K562 (cell line): ENCODE data around the gene FAM32A. TPM values are rescaled to one million over a fixed set of nuclear protein-coding genes. Genes with fewer than 3 reads are reported as not detected.

ENCODE experiments used
- ATAC-seq: fragments of 200-7000 bp; cut with Tn5 transposase; 3 replicates; pipeline ENCODE4 v1.9.1; 2020; ENCODE audit warnings: moderate library complexity
- BruUV-seq: library from RNA; stranded (reverse); fragments of 400-500 nt; replicated peaks from 2 replicates; lab custom pipeline; 2021; lab: Mats Ljungman, UMichigan
- CTCF ChIA-PET: fragments of 300-600 bp; formaldehyde crosslinking; extraction: SDS; loops from one replicate; lab custom pipeline; 2021; ENCODE audit warnings: low intra/inter-chr PET ratio; lab: Yijun Ruan, JAX
- POLR2A ChIA-PET: fragments of 300-600, 350-650 bp; sonication (Branson Sonifier 250); formaldehyde crosslinking; extraction: SDS; loops from one replicate; lab custom pipeline; 2021; ENCODE audit warnings: antibody characterized with exemption, inconsistent platforms; lab: Yijun Ruan, JAX
- DNase-seq, 4 experiments: peaks; one replicate each; pipeline versions ENCODE4 v3.0.0 to v3.0.0-alpha.2; 2011 to 2018; ENCODE audit warnings: low spot score in 3 of 4, mixed read lengths in 3 of 4; ENCODE audit errors: extremely low read depth in 1 of 4
- FAIRE-seq: peaks from 2 replicates; lab custom pipeline; 2011; peaks lifted over from hg19 to GRCh38; lab: Jason Lieb, UNC
- H2AFZ ChIP-seq: 2 replicates; pipeline ENCODE4 v1.6.0; 2011; ENCODE audit warnings: low read depth, low read length, control low read depth, inconsistent platforms
- H3K27ac ChIP-seq: fragments of 200-600 bp; 3 replicates; pipeline ENCODE4 v1.8.0; 2011; ENCODE audit warnings: low read depth, mild to moderate bottlenecking, control low read depth, inconsistent platforms, low read length, moderate library complexity, mixed read lengths; ENCODE audit errors: extremely low read depth
- H3K27me3 ChIP-seq, 2 experiments: fragments of 300-600 bp in 1 of 2; 2 replicates in 1 of 2; 3 replicates in 1 of 2; pipeline versions ENCODE4 v1.6.0 to v1.8.0; 2011; ENCODE audit warnings: inconsistent platforms in 2 of 2, low read length in 2 of 2, mild to moderate bottlenecking in 1 of 2, mixed read lengths in 1 of 2, moderate library complexity in 1 of 2; ENCODE audit not compliant: control insufficient read depth in 2 of 2, insufficient read depth in 2 of 2
- H3K36me3 ChIP-seq: fragments of 300-600 bp; 3 replicates; pipeline ENCODE4 v1.8.0; 2011; ENCODE audit warnings: mild to moderate bottlenecking, low read length, inconsistent platforms; ENCODE audit not compliant: control insufficient read depth, insufficient read depth
- H3K4me1 ChIP-seq, 2 experiments: fragments of 200-600 bp in 1 of 2; replicated peaks in 1 of 2; 2 replicates in 1 of 2; 3 replicates in 1 of 2; pipeline versions ENCODE4 v1.5.1 to v1.8.0; 2011; ENCODE audit warnings: inconsistent platforms in 2 of 2, low read length in 2 of 2, mild to moderate bottlenecking in 1 of 2, mixed read lengths in 1 of 2, moderate library complexity in 1 of 2; ENCODE audit not compliant: control insufficient read depth in 2 of 2, insufficient read depth in 2 of 2
- H3K4me2 ChIP-seq: 2 replicates; pipeline ENCODE4 v1.6.1; 2011; ENCODE audit warnings: low read length, control low read depth, inconsistent platforms, mixed read lengths; ENCODE audit not compliant: insufficient read depth
- H3K4me3 ChIP-seq: fragments of 200-600 bp; sonication (generic), shearing (Covaris generic); 2 replicates; pipeline ENCODE4 v1.5.1; 2016; ENCODE audit warnings: control low read depth, inconsistent platforms
- H3K79me2 ChIP-seq: fragments of 200-600 bp; 3 replicates; pipeline ENCODE4 v1.8.0; 2011; ENCODE audit warnings: low read length, inconsistent platforms; ENCODE audit not compliant: control insufficient read depth, insufficient read depth
- H3K9ac ChIP-seq, 2 experiments: 2 replicates each; pipeline versions ENCODE4 v1.6.0 to v1.6.1; 2011; ENCODE audit warnings: low read depth in 2 of 2, low read length in 2 of 2, control low read depth in 1 of 2, inconsistent platforms in 1 of 2, mild to moderate bottlenecking in 1 of 2, mixed read lengths in 1 of 2; ENCODE audit not compliant: insufficient read depth in 1 of 2
- H3K9me1 ChIP-seq: one replicate; pipeline ENCODE4 v1.6.0; 2011; ENCODE audit warnings: inconsistent platforms, mild to moderate bottlenecking, low read length, moderate library complexity; ENCODE audit not compliant: control insufficient read depth, insufficient read depth
- H3K9me3 ChIP-seq: replicated peaks from 2 replicates; pipeline ENCODE4 v1.5.1; 2011; ENCODE audit warnings: low read depth, low read length, inconsistent platforms; ENCODE audit not compliant: control insufficient read depth, insufficient read depth
- H4K20me1 ChIP-seq: replicated peaks from 2 replicates; pipeline ENCODE4 v1.6.1; 2011; ENCODE audit warnings: low read length, inconsistent platforms, mixed read lengths; ENCODE audit not compliant: control insufficient read depth, insufficient read depth
- CHD1 ChIP-seq: fragments of 200-600 bp; sonication (generic); IDR thresholded peaks from one replicate; pipeline ENCODE4 v1.6.1; 2012; ENCODE audit warnings: mild to moderate bottlenecking, moderate library complexity, low read length, inconsistent platforms
- HNRNPUL1 ChIP-seq: fragments of 200-400 bp; formaldehyde crosslinking; IDR thresholded peaks from 2 replicates; pipeline ENCODE4 v1.6.1; 2017; ENCODE audit warnings: low read length
- NUFIP1 ChIP-seq: fragments of 450-650 bp; IDR thresholded peaks from 2 replicates; pipeline ENCODE4 v1.6.1; 2018; ENCODE audit not compliant: partially characterized antibody
- SP2 ChIP-seq: IDR thresholded peaks from 2 replicates; pipeline ENCODE4 v1.6.1; 2011; ENCODE audit warnings: mild to moderate bottlenecking, low read depth, low read length, moderate library complexity; ENCODE audit not compliant: poor library complexity, severe bottlenecking; ENCODE audit errors: extremely low read depth
- U2AF1 ChIP-seq: fragments of 200-400 bp; formaldehyde crosslinking; optimal IDR thresholded peaks from 2 replicates; pipeline ENCODE3; 2017; ENCODE audit warnings: mild to moderate bottlenecking, low read depth, low read length, moderate library complexity
- ZFP36 ChIP-seq: fragments of 150-350 bp; IDR thresholded peaks from 2 replicates; pipeline ENCODE4 v1.6.1; 2018; ENCODE audit warnings: low read length, low read depth; ENCODE audit not compliant: partially characterized antibody
- ZNF12 ChIP-seq: sonication (generic); formaldehyde crosslinking; IDR thresholded peaks from 2 replicates; pipeline ENCODE4 v1.4.0; 2020; ENCODE audit warnings: mild to moderate bottlenecking, missing genetic modification reagents
- ZNF253 ChIP-seq: fragments of 250-450 bp; sonication (Bioruptor Pico); conservative IDR thresholded peaks from 2 replicates; pipeline ENCODE4 v1.6.1; 2021; ENCODE audit warnings: mild to moderate bottlenecking
- ZNF444 ChIP-seq: fragments of 250-450 bp; sonication (Bioruptor Pico); IDR thresholded peaks from 2 replicates; pipeline ENCODE4 v1.4.0; 2020; ENCODE audit warnings: mild to moderate bottlenecking, moderate library complexity
- WGBS: fragments of 100-300 bp; shearing (Covaris generic); methylation state at CpG from one replicate; pipeline ENCODE4 v1.1.6; 2016; ENCODE audit warnings: low coverage, mixed read lengths; ENCODE audit not compliant: insufficient coverage; ENCODE audit errors: missing lambda C conversion rate; 5-methylcytosine and 5-hydroxymethylcytosine counted together
- in situ Hi-C: fragments of 300-500 bp; cut with MboI; formaldehyde crosslinking; loops from 4 replicates; pipeline ENCODE4 v1.15.0; 2018; ENCODE audit warnings: inconsistent platforms, mixed read lengths
- intact Hi-C: fragments of 100-400 bp; cut with micrococcal nuclease; formaldehyde crosslinking; loops from 2 replicates; pipeline ENCODE4 v1.14.2; 2022
- polyA plus RNA-seq, 8 experiments: library from polyadenylated mRNA; depleted of rRNA in 4 of 8; stranded (reverse) in 5 of 8; unstranded in 3 of 8; fragments of >200 nt; fragmentation: Nextera tagmentation in 2 of 8; fragmentation: Illumina TruSeq in 1 of 8; extraction: Ambion mirVana in 2 of 8; extraction: Trizol in 1 of 8; gene quantifications; 2 replicates each; pipeline versions ENCODE4 v1.2.1 to v1.2.3, GENCODE V29; 2011 to 2014; ENCODE audit warnings: inconsistent platforms in 1 of 8, missing spikeins in 1 of 8
- total RNA-seq, 7 experiments: library from RNA; depleted of rRNA in 6 of 7; stranded (reverse); fragments of >200 nt in 6 of 7; fragmentation: Illumina TruSeq in 2 of 7; extraction: Trizol in 2 of 7; gene quantifications; 2 replicates each; pipeline versions ENCODE4 v1.2.1 to v1.2.3, GENCODE V29; 2011 to 2021; ENCODE audit warnings: low replicate concordance in 1 of 7
- TF ChIP-seq, protein P1 (sequence below): sonication (generic); formaldehyde crosslinking; IDR thresholded peaks from 2 replicates; pipeline ENCODE4 v1.8.1; 2023; ENCODE audit warnings: mild to moderate bottlenecking, missing genetic modification reagents
- TF ChIP-seq, protein P2 (sequence below): fragments of 450-650 bp; conservative IDR thresholded peaks from 2 replicates; pipeline ENCODE4 v1.6.1; 2016; ENCODE audit warnings: missing genetic modification characterization, low read depth, mild to moderate bottlenecking, missing compliant biosample characterization, moderate library complexity
- TF ChIP-seq, protein P3 (sequence below): fragments of 450-650 bp; IDR thresholded peaks from 2 replicates; pipeline ENCODE4 v1.6.1; 2016
- TF ChIP-seq, protein P4 (sequence below): fragments of 250-450 bp; sonication (Bioruptor Pico); IDR thresholded peaks from 2 replicates; pipeline ENCODE4 v1.4.0; 2020; ENCODE audit warnings: mild to moderate bottlenecking, moderate library complexity, borderline replicate concordance

The FAM32A gene
- total and polyA plus RNA-seq, 9 of the 15 experiments (the other 6 are each of a cell fraction or from before 2014, with no cell fraction given): 30.7 to 96.7 (median 73.7) TPM

DNA sequence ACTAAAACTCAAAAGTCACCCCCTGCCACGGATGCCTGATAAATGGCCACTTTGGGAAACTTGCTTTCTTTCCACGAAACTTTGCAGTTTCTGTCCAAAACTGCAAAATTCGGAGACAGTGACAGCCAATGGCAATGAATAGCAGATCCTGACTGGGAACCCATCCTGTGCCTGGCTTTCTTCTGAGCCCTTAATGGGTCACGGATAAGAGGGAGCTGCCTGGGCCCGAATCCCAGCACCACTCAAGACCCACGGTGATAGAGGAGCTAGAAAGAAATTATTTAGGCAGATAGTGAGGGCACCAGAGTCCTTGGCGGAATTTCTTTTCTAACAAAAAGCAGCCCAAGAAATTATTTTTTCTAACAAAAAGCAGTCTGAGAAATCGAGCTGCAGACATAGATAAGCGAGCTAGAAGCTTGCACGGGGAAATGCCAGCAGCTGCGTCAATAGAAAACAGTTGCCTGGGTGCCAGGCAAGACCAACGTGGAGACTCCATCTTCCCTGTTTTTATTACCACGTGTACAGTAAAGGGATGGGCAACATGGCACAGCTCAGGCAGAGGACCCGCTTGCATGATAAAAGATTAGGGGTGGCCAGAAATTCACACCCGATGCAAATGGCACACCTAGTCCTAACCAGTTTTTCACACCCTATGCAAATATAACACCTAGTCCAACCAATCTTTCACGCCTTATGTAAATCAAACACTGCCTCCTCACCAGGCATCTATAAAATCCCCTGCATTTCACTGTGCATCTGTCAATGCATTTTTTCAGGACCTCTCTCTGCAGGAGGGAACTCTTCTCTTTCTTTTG is 48.8 kb upstream of the FAM32A start:
- intact Hi-C loops: no loop called here
- TF ChIP-seq ZFP36 (no peak), CHD1 (no peak), ZNF12 (CRISPR knock-in tag) (no peak), ZNF253 (no peak), HNRNPUL1 (no peak), ZNF444 (CRISPR knock-in tag) (no peak), NUFIP1 (no peak), U2AF1 (no peak), SP2 (no peak)
- TF ChIP-seq, protein P1, sequence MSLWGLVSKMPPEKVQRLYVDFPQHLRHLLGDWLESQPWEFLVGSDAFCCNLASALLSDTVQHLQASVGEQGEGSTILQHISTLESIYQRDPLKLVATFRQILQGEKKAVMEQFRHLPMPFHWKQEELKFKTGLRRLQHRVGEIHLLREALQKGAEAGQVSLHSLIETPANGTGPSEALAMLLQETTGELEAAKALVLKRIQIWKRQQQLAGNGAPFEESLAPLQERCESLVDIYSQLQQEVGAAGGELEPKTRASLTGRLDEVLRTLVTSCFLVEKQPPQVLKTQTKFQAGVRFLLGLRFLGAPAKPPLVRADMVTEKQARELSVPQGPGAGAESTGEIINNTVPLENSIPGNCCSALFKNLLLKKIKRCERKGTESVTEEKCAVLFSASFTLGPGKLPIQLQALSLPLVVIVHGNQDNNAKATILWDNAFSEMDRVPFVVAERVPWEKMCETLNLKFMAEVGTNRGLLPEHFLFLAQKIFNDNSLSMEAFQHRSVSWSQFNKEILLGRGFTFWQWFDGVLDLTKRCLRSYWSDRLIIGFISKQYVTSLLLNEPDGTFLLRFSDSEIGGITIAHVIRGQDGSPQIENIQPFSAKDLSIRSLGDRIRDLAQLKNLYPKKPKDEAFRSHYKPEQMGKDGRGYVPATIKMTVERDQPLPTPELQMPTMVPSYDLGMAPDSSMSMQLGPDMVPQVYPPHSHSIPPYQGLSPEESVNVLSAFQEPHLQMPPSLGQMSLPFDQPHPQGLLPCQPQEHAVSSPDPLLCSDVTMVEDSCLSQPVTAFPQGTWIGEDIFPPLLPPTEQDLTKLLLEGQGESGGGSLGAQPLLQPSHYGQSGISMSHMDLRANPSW (CRISPR knock-in tag): no peak
- TF ChIP-seq, protein P2, sequence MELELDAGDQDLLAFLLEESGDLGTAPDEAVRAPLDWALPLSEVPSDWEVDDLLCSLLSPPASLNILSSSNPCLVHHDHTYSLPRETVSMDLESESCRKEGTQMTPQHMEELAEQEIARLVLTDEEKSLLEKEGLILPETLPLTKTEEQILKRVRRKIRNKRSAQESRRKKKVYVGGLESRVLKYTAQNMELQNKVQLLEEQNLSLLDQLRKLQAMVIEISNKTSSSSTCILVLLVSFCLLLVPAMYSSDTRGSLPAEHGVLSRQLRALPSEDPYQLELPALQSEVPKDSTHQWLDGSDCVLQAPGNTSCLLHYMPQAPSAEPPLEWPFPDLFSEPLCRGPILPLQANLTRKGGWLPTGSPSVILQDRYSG (tag): no peak
- TF ChIP-seq, protein P3, sequence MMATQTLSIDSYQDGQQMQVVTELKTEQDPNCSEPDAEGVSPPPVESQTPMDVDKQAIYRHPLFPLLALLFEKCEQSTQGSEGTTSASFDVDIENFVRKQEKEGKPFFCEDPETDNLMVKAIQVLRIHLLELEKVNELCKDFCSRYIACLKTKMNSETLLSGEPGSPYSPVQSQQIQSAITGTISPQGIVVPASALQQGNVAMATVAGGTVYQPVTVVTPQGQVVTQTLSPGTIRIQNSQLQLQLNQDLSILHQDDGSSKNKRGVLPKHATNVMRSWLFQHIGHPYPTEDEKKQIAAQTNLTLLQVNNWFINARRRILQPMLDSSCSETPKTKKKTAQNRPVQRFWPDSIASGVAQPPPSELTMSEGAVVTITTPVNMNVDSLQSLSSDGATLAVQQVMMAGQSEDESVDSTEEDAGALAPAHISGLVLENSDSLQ: no peak
- TF ChIP-seq, protein P4, sequence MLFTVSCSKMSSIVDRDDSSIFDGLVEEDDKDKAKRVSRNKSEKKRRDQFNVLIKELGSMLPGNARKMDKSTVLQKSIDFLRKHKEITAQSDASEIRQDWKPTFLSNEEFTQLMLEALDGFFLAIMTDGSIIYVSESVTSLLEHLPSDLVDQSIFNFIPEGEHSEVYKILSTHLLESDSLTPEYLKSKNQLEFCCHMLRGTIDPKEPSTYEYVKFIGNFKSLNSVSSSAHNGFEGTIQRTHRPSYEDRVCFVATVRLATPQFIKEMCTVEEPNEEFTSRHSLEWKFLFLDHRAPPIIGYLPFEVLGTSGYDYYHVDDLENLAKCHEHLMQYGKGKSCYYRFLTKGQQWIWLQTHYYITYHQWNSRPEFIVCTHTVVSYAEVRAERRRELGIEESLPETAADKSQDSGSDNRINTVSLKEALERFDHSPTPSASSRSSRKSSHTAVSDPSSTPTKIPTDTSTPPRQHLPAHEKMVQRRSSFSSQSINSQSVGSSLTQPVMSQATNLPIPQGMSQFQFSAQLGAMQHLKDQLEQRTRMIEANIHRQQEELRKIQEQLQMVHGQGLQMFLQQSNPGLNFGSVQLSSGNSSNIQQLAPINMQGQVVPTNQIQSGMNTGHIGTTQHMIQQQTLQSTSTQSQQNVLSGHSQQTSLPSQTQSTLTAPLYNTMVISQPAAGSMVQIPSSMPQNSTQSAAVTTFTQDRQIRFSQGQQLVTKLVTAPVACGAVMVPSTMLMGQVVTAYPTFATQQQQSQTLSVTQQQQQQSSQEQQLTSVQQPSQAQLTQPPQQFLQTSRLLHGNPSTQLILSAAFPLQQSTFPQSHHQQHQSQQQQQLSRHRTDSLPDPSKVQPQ (CRISPR knock-in tag): no peak

More for the DNA sequence above, 48.8 kb upstream of the FAM32A start:
- Histone ChIP-seq H3K36me3 (peaks cover 29% of the 10 kb centered on the region; the same call in 2 of the 3 replicates), H3K27ac (no peak overlapping the region), H3K79me2 (no peaks in the 10 kb centered on the region), H4K20me1 (peaks cover 4% of the 10 kb centered on the region; the same call in 1 of the 2 replicates), H3K9me1 (no peaks in the 10 kb centered on the region), H3K9ac (no peak overlapping the region; a peak in 1 of 4 replicates), H3K27me3 (no peaks in the 10 kb centered on the region), H3K4me2 (no peak overlapping the region), H2AFZ (no peak overlapping the region), H3K4me1 (peaks cover 0 to 3% of the 10 kb centered on the region in 2 experiments; a peak in 1 of 5 replicates), H3K4me3 (no peak overlapping the region), H3K9me3 (no peaks in the 10 kb centered on the region)
- WGBS: 10% methylated on average over 16 of the region's 16 CpGs
- no peak for DNase-seq
- ChIA-PET CTCF (no interaction called here), POLR2A (interaction anchor here (0.6 to 0.9 kb wide), 3 partner anchors 10 to 38 kb away, joined by 3 to 5 read pairs (median 4); no protein-coding TSS in a partner anchor)
- ATAC-seq: no peak
- in situ Hi-C loops: no loop called here
- no peak for FAIRE-seq
- BruUV-seq: no TSS peak
